ENCODE measurements around the gene CACNA1G. TPM values are rescaled to one million over a fixed set of nuclear protein-coding genes. Genes with fewer than 3 reads are reported as not detected.

The CACNA1G gene
- total RNA-seq, 1 donor from 2014 or later: 0.27 TPM

GRCh38 chr17:50631908-50632571 is 71.5 kb downstream of the CACNA1G start:
- H3K27me3 ChIP-seq (ENCODE audit: insufficient read depth, low read length): peaks cover 11% of the 10 kb centered on the region
- H3K9ac ChIP-seq (ENCODE audit: low read length): no peak overlapping the region
- no peaks in the 10 kb centered on the region for H3K36me3 ChIP-seq (ENCODE audit: insufficient read depth, low read length)
- H3K27me3 Mint-ChIP-seq (ENCODE audit: low read depth, unreplicated experiment): peaks cover 49% of the 10 kb centered on the region
- H3K9me3 ChIP-seq (ENCODE audit: insufficient read depth, low read depth, low read length): no peaks in the 10 kb centered on the region
- no peaks in the 10 kb centered on the region for H4K20me1 ChIP-seq (ENCODE audit: insufficient read depth, low read length)
- H3K4me1 Mint-ChIP-seq (ENCODE audit: low read depth, unreplicated experiment): peaks cover 9% of the 10 kb centered on the region
- no peaks in the 10 kb centered on the region for H3K36me3 Mint-ChIP-seq (ENCODE audit: low read depth, unreplicated experiment)
- peaks cover 9% of the 10 kb centered on the region for H3K79me2 ChIP-seq (ENCODE audit: insufficient read depth, low read length)
- H3K4me3 Mint-ChIP-seq (ENCODE audit: unreplicated experiment): no peak overlapping the region
- no peak for TF ChIP-seq EZH2 (IDR thresholded peaks at IDR 0.05; ENCODE audit: insufficient read depth, low read length)
- peaks cover 11% of the 10 kb centered on the region for H3K4me1 ChIP-seq (ENCODE audit: insufficient read depth, low read length)
- no peak for FAIRE-seq
- H3K9me3 Mint-ChIP-seq (ENCODE audit: unreplicated experiment): no peaks in the 10 kb centered on the region
- no peak overlapping the region for H3K27ac ChIP-seq (ENCODE audit: low read depth, low read length)
- no peak overlapping the region for H3K4me3 ChIP-seq (ENCODE audit: insufficient read depth, low read depth, low read length)
- H3K4me2 ChIP-seq (ENCODE audit: low read length): no peak overlapping the region
- no peak overlapping the region for H2AFZ ChIP-seq (ENCODE audit: low read depth, low read length)
- no peak overlapping the region for H3K27ac Mint-ChIP-seq (ENCODE audit: unreplicated experiment)
- no peak for DNase-seq (ENCODE audit: low read depth)

DNA sequence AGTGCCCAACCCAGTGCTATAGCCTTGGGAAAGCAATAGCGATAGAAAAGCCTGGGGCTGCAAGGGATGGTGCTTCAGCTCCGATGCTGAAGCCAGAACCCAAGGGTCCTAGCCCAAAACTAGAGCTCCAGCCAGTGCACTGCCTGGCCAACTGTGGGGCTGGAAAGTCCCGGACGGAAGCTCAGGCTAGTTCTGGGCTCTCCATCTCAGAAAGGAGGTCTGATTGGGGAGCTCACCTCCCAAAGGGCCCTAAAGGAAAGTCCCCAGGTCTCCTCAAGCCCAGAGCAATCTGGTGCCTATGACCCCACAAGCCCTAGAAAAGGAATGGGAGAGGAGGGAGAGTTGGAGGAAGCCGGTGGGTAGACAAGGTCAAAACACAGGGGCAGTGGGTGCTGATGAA is 72.1 kb downstream of the CACNA1G start:
- FAIRE-seq: no peak
- Histone ChIP-seq H3K9ac (ENCODE audit: low read length) (no peak overlapping the region), H3K9me3 (ENCODE audit: insufficient read depth, low read depth, low read length) (no peaks in the 10 kb centered on the region), H3K27ac (ENCODE audit: low read depth, low read length) (no peak overlapping the region), H3K4me3 (ENCODE audit: insufficient read depth, low read depth, low read length) (no peak overlapping the region), H3K27me3 (ENCODE audit: insufficient read depth, low read length) (peaks cover 11% of the 10 kb centered on the region), H3K4me1 (ENCODE audit: insufficient read depth, low read length) (peaks cover 11% of the 10 kb centered on the region), H4K20me1 (ENCODE audit: insufficient read depth, low read length) (no peaks in the 10 kb centered on the region), H2AFZ (ENCODE audit: low read depth, low read length) (no peak overlapping the region), H3K36me3 (ENCODE audit: insufficient read depth, low read length) (no peaks in the 10 kb centered on the region), H3K79me2 (ENCODE audit: insufficient read depth, low read length) (peaks cover 9% of the 10 kb centered on the region), H3K4me2 (ENCODE audit: low read length) (no peak overlapping the region)
- Mint-ChIP-seq H3K27me3 (ENCODE audit: low read depth, unreplicated experiment) (peaks cover 49% of the 10 kb centered on the region), H3K9me3 (ENCODE audit: unreplicated experiment) (peaks cover 2% of the 10 kb centered on the region), H3K27ac (ENCODE audit: unreplicated experiment) (no peak overlapping the region), H3K4me1 (ENCODE audit: low read depth, unreplicated experiment) (peaks cover 12% of the 10 kb centered on the region), H3K4me3 (ENCODE audit: unreplicated experiment) (peak overlapping the region; percentile 46), H3K36me3 (ENCODE audit: low read depth, unreplicated experiment) (no peaks in the 10 kb centered on the region)
- DNase-seq (ENCODE audit: low read depth): no peak
- TF ChIP-seq, protein P1, sequence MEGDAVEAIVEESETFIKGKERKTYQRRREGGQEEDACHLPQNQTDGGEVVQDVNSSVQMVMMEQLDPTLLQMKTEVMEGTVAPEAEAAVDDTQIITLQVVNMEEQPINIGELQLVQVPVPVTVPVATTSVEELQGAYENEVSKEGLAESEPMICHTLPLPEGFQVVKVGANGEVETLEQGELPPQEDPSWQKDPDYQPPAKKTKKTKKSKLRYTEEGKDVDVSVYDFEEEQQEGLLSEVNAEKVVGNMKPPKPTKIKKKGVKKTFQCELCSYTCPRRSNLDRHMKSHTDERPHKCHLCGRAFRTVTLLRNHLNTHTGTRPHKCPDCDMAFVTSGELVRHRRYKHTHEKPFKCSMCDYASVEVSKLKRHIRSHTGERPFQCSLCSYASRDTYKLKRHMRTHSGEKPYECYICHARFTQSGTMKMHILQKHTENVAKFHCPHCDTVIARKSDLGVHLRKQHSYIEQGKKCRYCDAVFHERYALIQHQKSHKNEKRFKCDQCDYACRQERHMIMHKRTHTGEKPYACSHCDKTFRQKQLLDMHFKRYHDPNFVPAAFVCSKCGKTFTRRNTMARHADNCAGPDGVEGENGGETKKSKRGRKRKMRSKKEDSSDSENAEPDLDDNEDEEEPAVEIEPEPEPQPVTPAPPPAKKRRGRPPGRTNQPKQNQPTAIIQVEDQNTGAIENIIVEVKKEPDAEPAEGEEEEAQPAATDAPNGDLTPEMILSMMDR (IDR thresholded peaks at IDR 0.05; ENCODE audit: insufficient read depth, low read depth, low read length): no peak
- no peak for TF ChIP-seq EZH2 (IDR thresholded peaks at IDR 0.05; ENCODE audit: insufficient read depth, low read length)

GRCh38 chr17:50633683-50634082 is 73.2 kb downstream of the CACNA1G start:
- Mint-ChIP-seq H3K27me3 (ENCODE audit: low read depth, unreplicated experiment) (peaks cover 50% of the 10 kb centered on the region), H3K36me3 (ENCODE audit: low read depth, unreplicated experiment) (no peaks in the 10 kb centered on the region), H3K4me3 (ENCODE audit: unreplicated experiment) (no peak overlapping the region), H3K9me3 (ENCODE audit: unreplicated experiment) (peaks cover 2% of the 10 kb centered on the region), H3K27ac (ENCODE audit: unreplicated experiment) (no peak overlapping the region), H3K4me1 (ENCODE audit: low read depth, unreplicated experiment) (peaks cover 15% of the 10 kb centered on the region)
- no peaks in the 10 kb centered on the region for H3K36me3 ChIP-seq (ENCODE audit: insufficient read depth, low read length)
- DNase-seq (ENCODE audit: low read depth): no peak
- H4K20me1 ChIP-seq (ENCODE audit: insufficient read depth, low read length): no peaks in the 10 kb centered on the region
- no peak overlapping the region for H3K9ac ChIP-seq (ENCODE audit: low read length)
- peaks cover 9% of the 10 kb centered on the region for H3K79me2 ChIP-seq (ENCODE audit: insufficient read depth, low read length)
- H3K4me1 ChIP-seq (ENCODE audit: insufficient read depth, low read length): peaks cover 19% of the 10 kb centered on the region
- no peak overlapping the region for H3K27ac ChIP-seq (ENCODE audit: low read depth, low read length)
- no peak overlapping the region for H3K4me2 ChIP-seq (ENCODE audit: low read length)
- no peaks in the 10 kb centered on the region for H3K9me3 ChIP-seq (ENCODE audit: insufficient read depth, low read depth, low read length)
- no peak overlapping the region for H3K4me3 ChIP-seq (ENCODE audit: insufficient read depth, low read depth, low read length)
- no peak for TF ChIP-seq EZH2 (IDR thresholded peaks at IDR 0.05; ENCODE audit: insufficient read depth, low read length)
- TF ChIP-seq, protein P1 (IDR thresholded peaks at IDR 0.05; ENCODE audit: insufficient read depth, low read depth, low read length): no peak
- no peak for FAIRE-seq
- H3K27me3 ChIP-seq (ENCODE audit: insufficient read depth, low read length): peaks cover 8% of the 10 kb centered on the region
- no peak overlapping the region for H2AFZ ChIP-seq (ENCODE audit: low read depth, low read length)
